HG02642 (cell line): ENCODE data around the gene BIRC5.

Experiments
- ATAC-seq: cut with Tn5 transposase; IDR thresholded peaks from one replicate; pipeline ENCODE4 v1.9.1; 2021; ENCODE audit warnings: mild to moderate bottlenecking; ENCODE audit not compliant: unreplicated experiment, poor library complexity

The BIRC5 gene

GRCh38 chr17:78182504-78182903 is 31.5 kb upstream of the BIRC5 start:
- no peak for ATAC-seq

- ATAC-seq, result no peak
Measured at GRCh38 chr17:78183916-78184315, 30.1 kb upstream of the BIRC5 start.

GRCh38 chr17:78184351-78184750 is 29.7 kb upstream of the BIRC5 start:
- ATAC-seq, result no peak

GRCh38 chr17:78184868-78185267 is 29.2 kb upstream of the BIRC5 start:
- no peak for ATAC-seq

GRCh38 chr17:78185981-78186691 is 27.9 kb upstream of the BIRC5 start:
- ATAC-seq, result no peak

- peak; percentile 93 for ATAC-seq
Measured at GRCh38 chr17:78186692-78187595, 27.1 kb upstream of the BIRC5 start, which contains the start of the genes AFMID and TK1. AFMID (plus strand) TSS chr17:78187362; CDS start chr17:78187371, 9 bp downstream. TK1 (minus strand) TSS chr17:78187052; CDS start chr17:78186994, 58 bp downstream.

GRCh38 chr17:78196716-78197115 is 17.3 kb upstream of the BIRC5 start:
- no peak for ATAC-seq

GRCh38 chr17:78197147-78197832 is 16.8 kb upstream of the BIRC5 start:
- ATAC-seq, result no peak

GRCh38 chr17:78200451-78200850 is 13.6 kb upstream of the BIRC5 start:
- ATAC-seq, result no peak

GRCh38 chr17:78202666-78203065 is 11.4 kb upstream of the BIRC5 start:
- ATAC-seq, result no peak

- no peak for ATAC-seq
Measured at GRCh38 chr17:78204387-78205123, 9.5 kb upstream of the BIRC5 start.

- ATAC-seq, result no peak
Measured at GRCh38 chr17:78205124-78205775, 8.8 kb upstream of the BIRC5 start.

GRCh38 chr17:78206298-78206697 is 7.8 kb upstream of the BIRC5 start:
- ATAC-seq, result no peak

GRCh38 chr17:78208486-78208885 is 5.6 kb upstream of the BIRC5 start:
- no peak for ATAC-seq

GRCh38 chr17:78210111-78210510 is 3.9 kb upstream of the BIRC5 start:
- ATAC-seq, result no peak

- no peak for ATAC-seq
Measured at GRCh38 chr17:78211032-78211431, 3.0 kb upstream of the BIRC5 start.

- ATAC-seq, result no peak
Measured at GRCh38 chr17:78214706-78215061, 631 bp downstream of the BIRC5 start.

- no peak for ATAC-seq
Measured at GRCh38 chr17:78219396-78220150, 5.5 kb downstream of the BIRC5 start.

- ATAC-seq, result no peak
Measured at GRCh38 chr17:78223061-78223460, 9.0 kb downstream of the BIRC5 start.
